WERI-Rb-1 (cell line): ENCODE data around the gene SERPING1.
"Not testable (repeated sequence)": the region's sequence is repeated elsewhere in the genome, so short reads cannot be mapped to it uniquely, and the experiment has no call there.

ENCODE experiments used
- DNase-seq: peaks from one replicate; pipeline ENCODE4 v3.0.0-alpha.2; 2020
- H3K27ac ChIP-seq: fragments of 250-450 bp; sonication (Bioruptor Pico); 2 replicates; pipeline ENCODE4 v1.5.1; 2020; ENCODE audit warnings: mild to moderate bottlenecking, moderate library complexity
- H3K27me3 ChIP-seq: fragments of 250-450 bp; sonication (Bioruptor Pico); 2 replicates; pipeline ENCODE4 v1.5.1; 2021; ENCODE audit warnings: mild to moderate bottlenecking, low read depth, moderate library complexity; ENCODE audit not compliant: insufficient read depth, severe bottlenecking
- H3K36me3 ChIP-seq: fragments of 250-450 bp; sonication (Bioruptor Pico); 2 replicates; pipeline ENCODE4 v1.5.1; 2020; ENCODE audit warnings: mild to moderate bottlenecking, moderate library complexity
- H3K4me3 ChIP-seq: 2 replicates; pipeline ENCODE4 v1.5.1; 2011; ENCODE audit warnings: low read depth, mild to moderate bottlenecking, control low read depth, low read length
- H3K9me3 ChIP-seq: fragments of 250-450 bp; sonication (Bioruptor Pico); 2 replicates; pipeline ENCODE4 v1.5.1; 2021; ENCODE audit warnings: mild to moderate bottlenecking, moderate library complexity; ENCODE audit not compliant: severe bottlenecking
- CTCF ChIP-seq: IDR thresholded peaks from 2 replicates; pipeline ENCODE4 v1.5.1; 2011; ENCODE audit warnings: low read depth, mild to moderate bottlenecking, control low read depth, inconsistent platforms, low read length

SERPING1 gene

GRCh38 chr11:57647960-57648800 is 50.7 kb downstream of the SERPING1 start:
- no peak overlapping the region for H3K27ac ChIP-seq
- peaks cover 51% of the 10 kb centered on the region for H3K27me3 ChIP-seq
- DNase-seq = no peak
- no peak overlapping the region for H3K4me3 ChIP-seq
- no peaks in the 10 kb centered on the region for H3K36me3 ChIP-seq
- no peaks in the 10 kb centered on the region for H3K9me3 ChIP-seq
- TF ChIP-seq CTCF = no peak

GRCh38 chr11:57648801-57649735 is 51.6 kb downstream of the SERPING1 start:
- Histone ChIP-seq H3K4me3 (peak overlapping the region; percentile 16), H3K27ac (no peak overlapping the region), H3K27me3 (peaks cover 45% of the 10 kb centered on the region), H3K9me3 (no peaks in the 10 kb centered on the region), H3K36me3 (no peaks in the 10 kb centered on the region)
- no peak for TF ChIP-seq CTCF
- DNase-seq = no peak

- no peak for DNase-seq
- H3K36me3 ChIP-seq = no peaks in the 10 kb centered on the region
- no peak for TF ChIP-seq CTCF
- no peaks in the 10 kb centered on the region for H3K9me3 ChIP-seq
- peaks cover 39% of the 10 kb centered on the region for H3K27me3 ChIP-seq
- H3K4me3 ChIP-seq = peak within 1 kb of the TSS; percentile 16
- H3K27ac ChIP-seq = no peak within 1 kb of the TSS
Measured at GRCh38 chr11:57649826-57650738, 52.6 kb downstream of the SERPING1 start, which contains the start of gene YPEL4. YPEL4 (minus strand) TSS chr11:57649912; CDS start chr11:57647107, 2,805 bp downstream.

GRCh38 chr11:57650739-57651090 is 53.2 kb downstream of the SERPING1 start:
- Histone ChIP-seq H3K4me3 (no peak overlapping the region), H3K27me3 (peaks cover 37% of the 10 kb centered on the region), H3K27ac (no peak overlapping the region), H3K36me3 (no peaks in the 10 kb centered on the region), H3K9me3 (no peaks in the 10 kb centered on the region)
- no peak for TF ChIP-seq CTCF
- no peak for DNase-seq

GRCh38 chr11:57651408-57651807 is 53.9 kb downstream of the SERPING1 start:
- TF ChIP-seq CTCF = no peak
- Histone ChIP-seq H3K4me3 (no peak overlapping the region), H3K27ac (no peak overlapping the region), H3K27me3 (peaks cover 37% of the 10 kb centered on the region), H3K9me3 (no peaks in the 10 kb centered on the region), H3K36me3 (no peaks in the 10 kb centered on the region)
- no peak for DNase-seq

GRCh38 chr11:57652230-57652629 is 54.7 kb downstream of the SERPING1 start:
- not testable (repeated sequence) for H3K4me3 ChIP-seq

More at GRCh38 chr11:57652230-57652629, 54.7 kb downstream of the SERPING1 start:
- not testable (repeated sequence) for H3K27ac ChIP-seq, H3K36me3 ChIP-seq, H3K9me3 ChIP-seq, DNase-seq
- H3K27me3 ChIP-seq = peaks cover 29% of the 10 kb centered on the region
